UCSD-AML1 (cell line): ENCODE data around the gene FNDC4.
A peak's percentile ranks its signal among the peaks of the same experiment; 100 is the strongest.

ENCODE experiments used
- DNase-seq: peaks from one replicate; lab custom pipeline; 2025; ENCODE audit not compliant: unreplicated experiment; lab: John Stamatoyannopoulos, UW

FNDC4 gene

GRCh38 chr2:27494284-27494943 is 586 bp downstream of the FNDC4 start:
- DNase-seq: no peak

GRCh38 chr2:27493948-27494283 is 1.1 kb downstream of the FNDC4 start:
- DNase-seq: no peak

GRCh38 chr2:27492557-27492956 is 2.4 kb downstream of the FNDC4 start:
- no peak for DNase-seq

- DNase-seq: peak; percentile 97
Observed at GRCh38 chr2:27489498-27490397, 5.3 kb downstream of the FNDC4 start, which contains the start of gene IFT172. IFT172 (minus strand) TSS chr2:27489743; CDS start chr2:27489653, 90 bp downstream.

GRCh38 chr2:27489118-27489497 is 5.9 kb downstream of the FNDC4 start:
- peak; percentile 35 for DNase-seq

GRCh38 chr2:27485496-27485895 is 9.5 kb downstream of the FNDC4 start:
- DNase-seq: no peak

- no peak for DNase-seq
Observed at GRCh38 chr2:27471961-27472360, 23.0 kb downstream of the FNDC4 start.

GRCh38 chr2:27464443-27464842 is 30.6 kb downstream of the FNDC4 start:
- DNase-seq: no peak

GRCh38 chr2:27461118-27461517 is 33.9 kb downstream of the FNDC4 start:
- DNase-seq: peak; percentile 14

- DNase-seq: no peak
Observed at GRCh38 chr2:27453968-27454367, 41.0 kb downstream of the FNDC4 start.

GRCh38 chr2:27451095-27451494 is 43.9 kb downstream of the FNDC4 start:
- DNase-seq: no peak

- DNase-seq: no peak
Observed at GRCh38 chr2:27448381-27448780, 46.6 kb downstream of the FNDC4 start.

GRCh38 chr2:27446057-27446456 is 48.9 kb downstream of the FNDC4 start:
- no peak for DNase-seq

- DNase-seq: no peak
Observed at GRCh38 chr2:27445615-27446014, 49.4 kb downstream of the FNDC4 start.

- DNase-seq: no peak
Observed at GRCh38 chr2:27445155-27445554, 49.8 kb downstream of the FNDC4 start.

- no peak for DNase-seq
Observed at GRCh38 chr2:27442920-27443282, 52.1 kb downstream of the FNDC4 start.

- DNase-seq: no peak
Observed at GRCh38 chr2:27441958-27442919, 52.8 kb downstream of the FNDC4 start, which contains the start of gene KRTCAP3. KRTCAP3 (plus strand) TSS chr2:27442381; CDS start chr2:27442413, 32 bp downstream.
